Umbilical cord (tissue), 2 donors: ENCODE results near the gene MEX3C. TPM values are rescaled to one million over a fixed set of nuclear protein-coding genes. Genes with fewer than 3 reads are reported as not detected.

Experiments used
- DNase-seq: peaks from one replicate; pipeline ENCODE4 v3.0.0-alpha.2; 2015; ENCODE audit warnings: low spot score
- total RNA-seq: library from RNA; depleted of rRNA; stranded (reverse); fragments of >200 nt; gene quantifications from one replicate; pipeline ENCODE4 v1.2.3, GENCODE V29; 2014; ENCODE audit warnings: low replicate concordance; ENCODE audit not compliant: insufficient read depth

Gene MEX3C
- total RNA-seq, 1 donor from 2014 or later, result 50.3 TPM

GRCh38 chr18:51191128-51191717 is 6.3 kb downstream of the MEX3C start:
- DNase-seq, result no peak

DNA sequence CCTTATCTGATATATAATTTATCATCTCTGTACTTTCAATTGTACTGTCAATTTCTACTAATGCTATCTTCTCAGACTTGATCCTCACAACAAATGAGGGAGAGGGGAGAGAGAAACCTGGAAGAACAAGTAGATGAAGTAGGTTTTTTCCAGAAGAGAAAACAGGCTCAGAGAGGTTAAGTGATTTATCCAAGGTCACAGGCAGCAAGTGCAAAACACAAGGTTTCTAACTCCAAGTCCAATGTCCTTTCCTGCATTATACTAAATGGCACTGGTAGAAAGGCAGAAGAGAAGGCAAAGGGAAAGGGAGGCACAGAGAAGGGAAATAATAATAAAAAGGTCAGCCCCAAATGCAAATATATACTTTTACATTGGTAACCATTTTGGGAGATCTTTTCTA is 7.5 kb downstream of the MEX3C start:
- no peak for DNase-seq

- no peak for DNase-seq
Measured at GRCh38 chr18:51188024-51188701, 9.3 kb downstream of the MEX3C start.

DNA sequence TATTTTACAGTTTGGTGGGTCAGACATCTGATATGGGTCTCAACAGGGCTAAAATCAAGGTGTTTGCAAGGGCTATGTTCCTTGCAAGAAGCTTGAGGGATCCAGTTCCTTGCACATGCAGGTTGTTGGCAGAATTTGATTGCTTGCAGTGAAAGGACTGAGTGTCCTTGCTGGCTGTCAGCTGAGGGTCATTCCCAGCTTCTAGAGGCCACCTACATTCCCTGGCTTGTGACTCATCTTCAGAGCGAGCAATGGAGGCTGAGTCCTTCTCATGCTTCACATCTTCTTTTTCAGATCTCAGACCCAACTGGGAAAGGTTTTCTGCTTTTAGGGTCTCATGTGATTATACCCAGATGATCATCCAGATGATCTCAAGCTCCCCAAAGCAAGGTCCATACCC is 12.4 kb downstream of the MEX3C start:
- DNase-seq, result no peak

- no peak for DNase-seq
Measured at GRCh38 chr18:51184091-51184457, 13.4 kb downstream of the MEX3C start.

DNA sequence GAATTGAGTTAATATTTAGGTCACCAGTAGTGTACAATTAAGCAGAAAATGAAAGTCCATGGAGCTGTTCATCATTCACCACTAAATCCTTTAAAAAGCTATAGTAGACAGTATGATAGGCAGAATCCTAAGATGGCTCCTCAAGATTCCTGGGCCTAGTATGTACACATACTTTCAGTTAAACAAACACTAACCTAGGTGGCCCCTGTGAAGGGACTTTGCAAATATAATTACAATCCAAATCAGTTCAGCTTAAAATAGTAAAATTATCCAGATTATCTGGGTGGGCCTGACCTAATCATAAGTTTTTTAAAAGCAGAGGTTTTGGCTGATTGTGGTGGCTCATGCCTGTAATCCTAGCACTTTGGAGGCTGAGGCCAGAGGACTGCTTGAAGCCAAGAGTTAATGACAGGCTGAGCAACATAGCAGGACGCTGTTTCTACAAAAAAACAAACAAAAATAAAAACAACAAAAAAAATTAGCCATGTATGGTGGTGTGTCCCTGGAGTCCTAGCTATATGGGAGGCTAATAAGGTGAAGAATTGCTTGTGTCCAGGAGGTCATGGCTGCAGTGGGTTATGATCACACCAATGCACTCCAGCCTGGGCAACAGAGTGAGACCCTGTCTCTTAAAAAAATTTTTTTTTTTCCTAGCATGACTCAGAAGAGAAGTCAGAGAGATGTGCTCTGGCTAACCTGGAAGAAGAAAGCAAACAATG is 13.9 kb downstream of the MEX3C start:
- DNase-seq, result no peak

- DNase-seq, result no peak
Measured at GRCh38 chr18:51182824-51183223, 14.7 kb downstream of the MEX3C start.

DNA sequence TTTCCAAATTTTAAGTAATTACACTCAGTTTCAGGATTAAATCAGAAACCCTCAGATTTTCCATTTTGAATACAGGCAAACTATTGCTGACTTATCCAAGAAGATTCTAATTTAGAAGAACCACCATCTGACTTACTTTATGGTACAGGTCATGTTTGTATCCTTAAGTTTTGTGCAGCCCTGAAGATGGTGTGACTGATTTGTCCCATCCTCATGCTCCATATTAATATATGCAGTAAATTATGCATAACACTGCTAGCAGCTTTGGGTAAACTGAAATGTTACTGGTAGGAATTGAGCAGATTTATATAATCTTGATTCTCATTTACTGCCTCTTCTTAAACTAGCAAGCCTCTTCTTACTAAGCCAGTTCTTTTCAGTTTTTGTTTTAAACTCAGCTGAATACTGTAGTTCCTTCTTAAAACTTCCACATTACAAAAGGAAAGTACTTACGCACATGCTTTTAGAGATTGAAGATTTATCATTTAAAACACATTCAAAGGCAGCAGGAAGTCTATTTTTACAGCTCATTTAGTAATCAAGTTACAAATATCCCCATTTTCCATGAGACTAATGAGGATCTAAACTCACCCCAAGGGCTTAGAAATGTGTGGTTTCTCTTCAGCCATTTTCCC is 25.7 kb downstream of the MEX3C start:
- no peak for DNase-seq

GRCh38 chr18:51171223-51171622 is 26.3 kb downstream of the MEX3C start:
- DNase-seq, result no peak

- DNase-seq, result no peak
Measured at GRCh38 chr18:51170664-51171063, 26.8 kb downstream of the MEX3C start.

DNA sequence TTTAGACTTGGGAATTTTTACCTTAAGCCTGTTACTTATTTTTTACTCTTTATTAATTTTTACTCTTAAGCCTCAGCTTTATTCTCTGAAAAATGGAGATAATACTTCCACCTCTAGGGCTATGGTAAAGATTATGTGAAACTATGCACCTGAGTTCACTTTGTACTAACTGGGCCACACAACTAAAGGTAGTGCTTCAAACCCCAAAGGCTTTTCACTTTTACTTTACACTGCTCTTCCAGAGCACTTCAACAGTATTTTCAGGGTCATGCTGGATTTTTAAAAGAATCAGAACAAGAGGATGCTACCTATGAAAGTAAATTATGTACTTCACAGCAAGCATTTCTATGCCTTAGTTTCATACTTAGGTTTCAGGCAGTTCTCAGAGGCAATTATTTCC is 27.8 kb downstream of the MEX3C start:
- no peak for DNase-seq

DNA sequence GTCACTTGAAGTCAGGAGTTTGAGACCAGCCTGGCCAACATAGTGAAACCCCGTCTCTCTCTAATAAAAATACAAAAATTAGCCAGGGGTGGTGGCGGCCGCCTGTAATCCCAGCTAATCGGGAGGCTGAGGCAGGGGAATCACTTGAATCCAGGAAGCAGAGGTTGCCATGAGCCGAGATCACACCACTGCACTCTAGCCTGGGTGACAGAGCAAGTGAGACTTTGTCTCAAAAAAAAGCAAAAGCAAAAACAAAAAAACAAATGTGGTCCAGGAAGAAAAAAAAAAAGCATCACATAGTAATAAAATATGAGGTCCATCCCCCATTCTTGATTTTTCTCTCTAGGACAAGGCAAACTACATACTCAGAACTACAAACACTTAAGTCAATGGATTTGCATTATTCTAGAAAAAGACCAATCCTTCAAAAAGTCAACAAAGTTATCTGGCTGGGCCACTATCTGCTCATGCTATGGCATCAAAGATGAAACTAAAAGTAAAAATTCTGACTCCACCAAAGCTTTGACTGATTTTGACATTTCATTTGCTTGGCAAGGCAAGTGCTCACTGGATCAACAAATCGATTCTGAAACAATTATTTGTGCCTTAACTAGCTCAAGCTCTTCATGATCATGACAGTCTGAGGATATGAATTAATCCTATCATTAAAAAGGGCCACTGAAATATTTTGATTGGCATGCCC is 28.4 kb downstream of the MEX3C start:
- no peak for DNase-seq

DNA sequence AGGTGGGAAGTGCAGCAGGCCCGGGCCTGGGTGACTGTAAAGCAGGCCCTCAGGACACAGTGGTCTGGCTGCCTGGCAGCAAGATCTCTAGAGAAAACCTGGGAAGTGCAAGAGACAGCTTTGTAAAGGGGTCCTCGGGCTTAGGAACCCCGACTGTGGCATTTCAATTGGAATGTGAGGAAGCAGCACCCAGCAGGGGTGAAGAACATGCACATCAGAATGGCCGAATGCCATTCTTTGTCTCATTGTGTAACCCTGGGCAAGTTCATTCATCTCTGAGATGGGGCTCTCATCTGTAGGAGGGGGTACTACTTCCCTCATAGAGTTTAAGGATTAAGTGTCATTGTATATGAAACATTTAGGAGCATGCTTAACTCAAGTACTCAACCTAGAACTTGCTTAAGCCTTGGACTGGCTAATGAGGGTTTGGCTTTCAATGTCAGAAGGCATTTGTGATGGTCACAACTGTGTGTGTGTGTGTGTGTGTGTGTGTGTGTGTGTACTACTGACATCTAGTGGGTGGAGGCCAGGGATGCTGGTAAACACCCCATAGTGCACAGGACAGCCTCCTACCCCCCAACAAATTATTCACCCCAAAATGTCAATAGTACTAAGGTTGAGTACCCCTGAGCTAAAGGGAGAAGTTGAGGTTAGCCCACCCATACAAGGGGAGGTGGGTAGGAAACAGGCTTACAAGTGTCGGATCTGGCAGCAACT is 29.3 kb downstream of the MEX3C start:
- DNase-seq, result no peak

DNA sequence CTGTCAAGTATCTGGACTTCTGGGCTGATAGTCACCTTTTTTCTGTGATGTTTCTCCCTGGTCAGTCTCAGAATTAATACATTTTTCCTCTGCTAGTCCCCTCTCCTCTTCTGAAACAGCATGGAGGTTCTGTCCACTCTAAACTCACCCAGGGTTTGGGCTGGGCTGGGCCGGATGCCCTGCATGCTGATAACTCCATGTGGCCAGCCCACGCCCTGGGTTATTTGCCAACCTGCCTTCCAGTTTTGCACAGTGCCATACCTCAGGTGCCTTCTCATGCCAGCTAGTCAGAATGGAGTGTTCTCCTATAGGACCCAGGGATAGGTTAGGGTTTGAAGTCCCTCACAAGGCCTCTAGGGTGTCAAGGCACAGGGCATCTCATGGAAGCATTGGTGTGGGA is 32.2 kb downstream of the MEX3C start:
- DNase-seq, result no peak

- no peak for DNase-seq
Measured at GRCh38 chr18:51164761-51165281, 32.7 kb downstream of the MEX3C start.

GRCh38 chr18:51164342-51164741 is 33.1 kb downstream of the MEX3C start:
- DNase-seq, result no peak

DNA sequence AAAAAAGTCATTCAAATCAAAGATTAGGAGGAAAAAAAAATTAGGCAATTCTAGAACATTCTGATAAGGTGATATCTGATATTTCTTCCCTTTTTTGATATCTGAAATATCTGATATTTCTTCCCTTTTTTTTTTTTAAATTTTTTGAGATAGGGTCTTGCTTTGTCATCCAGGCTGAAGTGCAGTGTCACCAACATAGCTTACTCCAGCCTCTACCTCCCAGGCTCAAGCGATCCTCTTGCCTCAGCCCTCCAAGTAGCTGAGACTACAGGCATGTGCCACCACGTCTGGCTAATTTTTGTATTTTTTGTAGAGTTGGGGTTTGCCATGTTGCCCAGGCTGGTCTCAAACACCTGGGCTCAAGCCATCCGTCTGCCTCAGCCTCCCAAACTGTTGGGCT is 33.9 kb downstream of the MEX3C start:
- no peak for DNase-seq

- no peak for DNase-seq
Measured at GRCh38 chr18:51162617-51163016, 34.9 kb downstream of the MEX3C start.

DNA sequence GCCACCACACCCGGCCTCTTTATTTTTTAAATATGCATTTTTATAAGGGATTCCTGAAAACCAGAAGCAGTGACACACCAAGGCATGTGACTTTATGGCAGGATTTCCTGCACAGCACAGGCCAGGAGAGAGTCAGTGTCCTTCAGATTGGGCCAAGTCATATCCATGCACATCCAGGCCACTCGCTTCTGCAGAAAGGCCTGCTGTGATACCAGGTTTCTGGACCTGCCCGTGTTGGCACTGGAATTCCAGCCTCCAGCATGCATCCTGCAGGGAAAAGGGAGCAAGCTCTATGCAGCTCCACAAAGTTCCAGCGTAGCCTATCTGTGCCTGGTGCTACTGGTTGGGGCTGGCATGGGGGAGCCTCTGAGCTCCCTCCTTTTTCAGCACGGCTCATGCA is 36.8 kb downstream of the MEX3C start:
- DNase-seq, result no peak

GRCh38 chr18:51157215-51157614 is 40.3 kb downstream of the MEX3C start:
- no peak for DNase-seq

DNA sequence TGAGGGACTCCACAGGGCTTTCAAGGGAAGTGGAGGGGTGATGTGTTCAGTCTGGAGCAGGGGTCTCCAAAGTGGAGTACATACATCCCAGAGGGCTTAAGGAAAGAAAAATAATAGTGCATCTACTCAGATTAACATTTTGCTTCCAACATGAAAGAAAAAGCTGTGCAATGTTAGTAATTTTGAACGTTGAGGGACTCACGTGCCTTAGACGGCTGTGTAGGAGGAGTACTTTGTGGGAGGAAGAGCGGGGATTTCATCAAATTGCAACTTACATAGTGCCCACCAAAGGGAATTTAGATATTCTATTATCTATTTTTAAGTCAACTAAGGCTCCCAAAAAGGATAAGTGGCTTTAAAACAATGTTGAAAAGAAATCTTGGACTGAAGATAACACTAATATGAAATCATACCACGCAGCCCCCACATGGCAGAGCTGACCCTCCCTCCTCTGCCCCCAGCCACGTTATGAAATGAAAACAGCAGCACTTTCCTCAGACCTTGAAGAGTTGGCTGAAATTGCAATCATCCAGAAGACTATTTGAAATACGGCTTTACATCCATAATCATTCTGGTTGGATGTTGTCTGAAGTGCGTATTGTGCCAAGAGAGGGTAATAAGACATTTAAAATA is 42.9 kb downstream of the MEX3C start:
- no peak for DNase-seq
